Keratinocyte (primary cell): ENCODE measurements around the gene NPTX1. TPM values are rescaled to one million over a fixed set of nuclear protein-coding genes. Genes with fewer than 3 reads are reported as not detected.

Source experiments
- DNase-seq: peaks from one replicate; pipeline ENCODE4 v3.0.0-alpha.2; 2011; ENCODE audit warnings: low read depth, missing footprints, low spot score
- FAIRE-seq: peaks from 2 replicates; lab custom pipeline; 2011; peaks lifted over from hg19 to GRCh38; lab: Jason Lieb, UNC
- H2AFZ ChIP-seq: 2 replicates; pipeline ENCODE4 v1.6.0; 2012; ENCODE audit warnings: low read length, control low read depth, inconsistent platforms; ENCODE audit not compliant: control insufficient read depth
- H3K27ac ChIP-seq: 2 replicates; pipeline ENCODE4 v1.5.1; 2011; ENCODE audit warnings: low read length; ENCODE audit not compliant: control insufficient read depth, insufficient read depth
- H3K27me3 ChIP-seq: 3 replicates; pipeline ENCODE4 v1.6.0; 2011; ENCODE audit warnings: low read length; ENCODE audit not compliant: control insufficient read depth, insufficient read depth; ENCODE audit errors: extremely low read depth
- H3K36me3 ChIP-seq, 2 experiments: 2 replicates in 1 of 2; 3 replicates in 1 of 2; pipeline ENCODE4 v1.5.1; 2011; ENCODE audit warnings: low read length in 2 of 2, mild to moderate bottlenecking in 1 of 2; ENCODE audit not compliant: control insufficient read depth in 2 of 2, insufficient read depth in 2 of 2; ENCODE audit errors: extremely low read depth in 1 of 2
- H3K4me1 ChIP-seq: 3 replicates; pipeline ENCODE4 v1.5.1; 2011; ENCODE audit warnings: low read length; ENCODE audit not compliant: control insufficient read depth, insufficient read depth; ENCODE audit errors: extremely low read depth
- H3K4me2 ChIP-seq: 3 replicates; pipeline ENCODE4 v1.6.0; 2011; ENCODE audit warnings: low read depth, low read length; ENCODE audit not compliant: control insufficient read depth, insufficient read depth; ENCODE audit errors: extremely low read depth
- H3K4me3 ChIP-seq, 3 experiments: fragments of 200-600 bp in 1 of 3; sonication (generic) in 1 of 3; 2 replicates in 2 of 3; 3 replicates in 1 of 3; pipeline ENCODE4 v1.5.1; 2011 to 2016; ENCODE audit warnings: low read length in 3 of 3, mild to moderate bottlenecking in 3 of 3, control low read depth in 2 of 3, inconsistent platforms in 1 of 3, low read depth in 1 of 3, mixed read lengths in 1 of 3, mixed run types in 1 of 3, moderate library complexity in 1 of 3; ENCODE audit not compliant: control insufficient read depth in 2 of 3, insufficient read depth in 2 of 3; ENCODE audit errors: extremely low read depth in 1 of 3
- H3K79me2 ChIP-seq: 2 replicates; pipeline ENCODE4 v1.6.0; 2012; ENCODE audit warnings: low read length; ENCODE audit not compliant: control insufficient read depth, insufficient read depth
- H3K9ac ChIP-seq: 3 replicates; pipeline ENCODE4 v1.6.0; 2011; ENCODE audit warnings: low read length; ENCODE audit not compliant: control insufficient read depth, insufficient read depth; ENCODE audit errors: extremely low read depth
- H3K9me1 ChIP-seq: 3 replicates; pipeline ENCODE4 v1.6.0; 2011; ENCODE audit warnings: low read length; ENCODE audit not compliant: control insufficient read depth, insufficient read depth; ENCODE audit errors: extremely low read depth
- H3K9me3 ChIP-seq: 2 replicates; pipeline ENCODE4 v1.5.1; 2012; ENCODE audit warnings: low read depth, low read length; ENCODE audit not compliant: control insufficient read depth
- H4K20me1 ChIP-seq: 3 replicates; pipeline ENCODE4 v1.6.0; 2011; ENCODE audit warnings: low read length; ENCODE audit not compliant: control insufficient read depth, insufficient read depth; ENCODE audit errors: extremely low read depth
- CTCF ChIP-seq, 3 experiments: IDR thresholded peaks in 1 of 3; conservative IDR thresholded peaks in 1 of 3; optimal IDR thresholded peaks in 1 of 3; 2 replicates in 2 of 3; 3 replicates in 1 of 3; pipeline versions ENCODE3 to v1.5.1; 2011; ENCODE audit warnings: low read length in 3 of 3, mild to moderate bottlenecking in 3 of 3, moderate library complexity in 2 of 3, control low read depth in 1 of 3, inconsistent platforms in 1 of 3; ENCODE audit not compliant: insufficient read depth in 2 of 3; ENCODE audit errors: extremely low read depth in 1 of 3
- EZH2 ChIP-seq: IDR thresholded peaks from one replicate; pipeline ENCODE4 v1.6.1; 2012; ENCODE audit warnings: inconsistent platforms, mild to moderate bottlenecking, low read length, moderate library complexity
- dilution Hi-C: fragments of 300-500 bp; cut with MboI; formaldehyde crosslinking; loops from one replicate; pipeline ENCODE4 v1.7.0; 2020; ENCODE audit warnings: low sequenced_read_pairs; ENCODE audit not compliant: extremely low pct_ligation_motif_present
- polyA plus RNA-seq, 5 experiments: library from polyadenylated mRNA; depleted of rRNA in 3 of 5; stranded (reverse) in 3 of 5; stranded (forward) in 1 of 5; unstranded in 1 of 5; fragments of >200 nt; gene quantifications; 1 replicate in 1 of 5; 2 replicates in 3 of 5; 3 replicates in 1 of 5; pipeline versions ENCODE4 v1.2.1 to v1.2.3, GENCODE V29; 2011 to 2012; ENCODE audit warnings: missing spikeins in 2 of 5, low read depth in 1 of 5, low replicate concordance in 1 of 5

Gene NPTX1
- polyA plus RNA-seq, 1 donor (not counting 4 experiments of a cell fraction or from before 2014, with no cell fraction given), result 0.03 TPM

- TF ChIP-seq EZH2 (no peak), CTCF (optimal IDR thresholded peaks at IDR 0.05 in 1 of 3, IDR thresholded peaks at IDR 0.05 in 1 of 3, conservative IDR thresholded peaks at IDR 0.05 in 1 of 3; ENCODE audit: extremely low read depth in 1 of 3, insufficient read depth in 2 of 3, low read length in 3 of 3) (no peak)
- Histone ChIP-seq H3K9ac (no peak overlapping the region), H3K4me3 (no peak overlapping the region), H3K9me1 (no peaks in the 10 kb centered on the region), H3K27me3 (no peaks in the 10 kb centered on the region), H3K36me3 (peaks cover 0 to 3% of the 10 kb centered on the region in 2 experiments), H3K9me3 (no peaks in the 10 kb centered on the region), H2AFZ (no peak overlapping the region), H3K79me2 (no peaks in the 10 kb centered on the region), H3K4me1 (no peaks in the 10 kb centered on the region), H3K27ac (no peak overlapping the region), H3K4me2 (no peak overlapping the region), H4K20me1 (peaks cover 3% of the 10 kb centered on the region)
- no peak for DNase-seq
- dilution Hi-C loops, result no loop called here
- no peak for FAIRE-seq
Measured at GRCh38 chr17:80432350-80432955, 44.0 kb downstream of the NPTX1 start.

GRCh38 chr17:80431246-80432195, 44.9 kb downstream of the NPTX1 start:
- no peak overlapping the region for H3K4me2 ChIP-seq
- no peaks in the 10 kb centered on the region for H3K4me1 ChIP-seq
- no peak overlapping the region for H3K4me3 ChIP-seq
- FAIRE-seq (no peak), DNase-seq (no peak)
- H3K27me3 ChIP-seq, result no peaks in the 10 kb centered on the region
- peaks cover 3% of the 10 kb centered on the region for H4K20me1 ChIP-seq
- no peaks in the 10 kb centered on the region for H3K9me3 ChIP-seq
- TF ChIP-seq EZH2, result no peak
- dilution Hi-C loops, result no loop called here
- no peak overlapping the region for H3K27ac ChIP-seq
- H2AFZ ChIP-seq, result no peak overlapping the region
- H3K36me3 ChIP-seq, result peaks cover 0 to 3% of the 10 kb centered on the region in 2 experiments
- no peaks in the 10 kb centered on the region for H3K79me2 ChIP-seq
- no peaks in the 10 kb centered on the region for H3K9me1 ChIP-seq
- no peak overlapping the region for H3K9ac ChIP-seq
